GM12891 (cell line): ENCODE measurements around the gene ITGA1. TPM values are rescaled to one million over a fixed set of nuclear protein-coding genes. Genes with fewer than 3 reads are reported as not detected.
"Not testable (repeated sequence)": the region's sequence is repeated elsewhere in the genome, so short reads cannot be mapped to it uniquely, and the experiment has no call there.

Source experiments
- DNase-seq: peaks from one replicate; pipeline ENCODE4 v3.0.0; 2011; ENCODE audit warnings: low spot score; ENCODE audit not compliant: insufficient read length
- FAIRE-seq: peaks from 2 replicates; lab custom pipeline; 2011; peaks lifted over from hg19 to GRCh38; lab: Jason Lieb, UNC
- PAX5 ChIP-seq: IDR thresholded peaks from 2 replicates; pipeline ENCODE4 v1.6.1; 2011; ENCODE audit warnings: low read length, moderate library complexity, mild to moderate bottlenecking; ENCODE audit not compliant: insufficient read depth, severe bottlenecking
- POLR2A ChIP-seq: IDR thresholded peaks from 2 replicates; pipeline ENCODE4 v1.6.1; 2011; ENCODE audit warnings: low read depth, low read length, control low read depth
- POLR2AphosphoS5 ChIP-seq: IDR thresholded peaks from 2 replicates; pipeline ENCODE4 v1.6.1; 2011; ENCODE audit warnings: low read depth, low read length, control low read depth
- POU2F2 ChIP-seq: IDR thresholded peaks from 2 replicates; pipeline ENCODE4 v1.6.1; 2011; ENCODE audit warnings: low read depth, mild to moderate bottlenecking, control low read depth, low read length, moderate library complexity
- SPI1 ChIP-seq: IDR thresholded peaks from 2 replicates; pipeline ENCODE4 v1.6.1; 2011; ENCODE audit warnings: low read depth, low read length, control low read depth
- TAF1 ChIP-seq: IDR thresholded peaks from 2 replicates; pipeline ENCODE4 v1.6.1; 2011; ENCODE audit warnings: low read depth, low read length, control low read depth
- polyA plus RNA-seq: library from polyadenylated mRNA; unstranded; fragments of >200 nt; gene quantifications from one replicate; pipeline ENCODE4 v1.2.1, GENCODE V29; 2012; ENCODE audit warnings: low read depth, missing spikeins, inconsistent platforms; ENCODE audit not compliant: missing spikeins

ITGA1 gene
- 2.1 TPM for polyA plus RNA-seq

GRCh38 chr5:52787600-52788504 lies at the start of gene ITGA1, which contains the start of gene PELO:
TSS of gene ITGA1 (plus strand) at chr5:52787916. CDS start at chr5:52788354, 438 bp downstream.
TSS of gene PELO (plus strand) at chr5:52787916. CDS start at chr5:52800395, 12,479 bp downstream.
- DNase-seq (peak; percentile 21), FAIRE-seq (peak; percentile 75)
- TF ChIP-seq SPI1 = no peak
- TF ChIP-seq TAF1 = peak; percentile 39; the same call in 1 of the 2 replicates
- peak; percentile 59 for TF ChIP-seq POU2F2
- TF ChIP-seq POLR2AphosphoS5 = peak; percentile 38; the same call in 1 of the 2 replicates
- TF ChIP-seq POLR2A = peak; percentile 36; the same call in 1 of the 2 replicates
- TF ChIP-seq PAX5 = no peak

GRCh38 chr5:52738095-52738506 lies 49.6 kb upstream of the ITGA1 start:
- TF ChIP-seq TAF1 (no peak), POLR2A (no peak), SPI1 (no peak), POU2F2 (no peak), PAX5 (no peak), POLR2AphosphoS5 (no peak)
- DNase-seq = no peak
- FAIRE-seq = no peak

GRCh38 chr5:52740007-52740406 lies 47.7 kb upstream of the ITGA1 start:
- TF ChIP-seq PAX5 (no peak), POU2F2 (no peak), POLR2A (no peak), TAF1 (no peak), SPI1 (no peak), POLR2AphosphoS5 (no peak)
- DNase-seq (no peak), FAIRE-seq (no peak)

- no peak for TF ChIP-seq SPI1
- TF ChIP-seq PAX5 = no peak
- TF ChIP-seq POLR2AphosphoS5 = no peak
- TF ChIP-seq POLR2A = no peak
- TF ChIP-seq POU2F2 = no peak
- no peak for TF ChIP-seq TAF1
- FAIRE-seq = no peak
- no peak for DNase-seq
Observed at GRCh38 chr5:52743012-52743411, 44.7 kb upstream of the ITGA1 start.

- FAIRE-seq = no peak
Observed at GRCh38 chr5:52743529-52743928, 44.2 kb upstream of the ITGA1 start.

GRCh38 chr5:52743970-52744369 lies 43.7 kb upstream of the ITGA1 start:
- no peak for TF ChIP-seq SPI1
- FAIRE-seq (no peak), DNase-seq (no peak)

More at GRCh38 chr5:52743529-52743928, 44.2 kb upstream of the ITGA1 start:
- no peak for TF ChIP-seq SPI1
- no peak for TF ChIP-seq POU2F2
- TF ChIP-seq PAX5 = no peak
- no peak for TF ChIP-seq POLR2A
- no peak for TF ChIP-seq TAF1
- no peak for TF ChIP-seq POLR2AphosphoS5
- DNase-seq = no peak

GRCh38 chr5:52744867-52745458 lies 42.8 kb upstream of the ITGA1 start:
- not testable (repeated sequence) for DNase-seq, FAIRE-seq

GRCh38 chr5:52746539-52746938 lies 41.2 kb upstream of the ITGA1 start:
- FAIRE-seq = no peak
- DNase-seq = no peak
- TF ChIP-seq POLR2AphosphoS5 (no peak), PAX5 (no peak), POLR2A (no peak), POU2F2 (no peak), TAF1 (no peak), SPI1 (no peak)

GRCh38 chr5:52748590-52748989 lies 39.1 kb upstream of the ITGA1 start:
- DNase-seq = no peak
- no peak for FAIRE-seq
- TF ChIP-seq TAF1 = no peak
- TF ChIP-seq PAX5 = no peak
- no peak for TF ChIP-seq POU2F2
- TF ChIP-seq SPI1 = no peak
- no peak for TF ChIP-seq POLR2AphosphoS5
- no peak for TF ChIP-seq POLR2A

GRCh38 chr5:52749666-52750065 lies 38.0 kb upstream of the ITGA1 start:
- no peak for DNase-seq
- no peak for FAIRE-seq
- no peak for TF ChIP-seq POLR2A
- TF ChIP-seq PAX5 = no peak
- TF ChIP-seq POU2F2 = no peak
- no peak for TF ChIP-seq POLR2AphosphoS5
- no peak for TF ChIP-seq TAF1
- TF ChIP-seq SPI1 = no peak
